Endothelial cell of umbilical vein (primary cell): ENCODE measurements around the gene MAGI1.

Experiments used
- CTCF ChIP-seq, 2 donors: IDR thresholded peaks; 1 replicate in 1 of 2; 2 replicates in 1 of 2; pipeline ENCODE4 v1.5.1; 2011; ENCODE audit warnings: low read length in 2 of 2, mild to moderate bottlenecking in 2 of 2, moderate library complexity in 2 of 2, control low read depth in 1 of 2, inconsistent platforms in 1 of 2, low read depth in 1 of 2; ENCODE audit not compliant: insufficient read depth in 1 of 2; ENCODE audit errors: extremely low read depth in 1 of 2
- EZH2 ChIP-seq: IDR thresholded peaks from 2 replicates; pipeline ENCODE4 v1.6.1; 2012; ENCODE audit warnings: borderline replicate concordance, low read depth, mild to moderate bottlenecking, moderate library complexity, low read length, inconsistent platforms; ENCODE audit not compliant: severe bottlenecking
- MAX ChIP-seq: IDR thresholded peaks from 2 replicates; pipeline ENCODE4 v1.6.1; 2011; ENCODE audit not compliant: insufficient read depth, insufficient read length
- POLR2A ChIP-seq: IDR thresholded peaks from 2 replicates; pipeline ENCODE4 v1.6.1; 2012; ENCODE audit warnings: low read depth, mild to moderate bottlenecking, control low read depth, low read length

- TF ChIP-seq EZH2 (no peak), MAX (no peak), POLR2A (no peak), CTCF (IDR thresholded peaks at IDR 0.05; ENCODE audit: extremely low read depth in 1 of 2, insufficient read depth in 1 of 2, low read depth in 1 of 2, low read length in 2 of 2) (no peak)
Observed at GRCh38 chr3:65739901-65740541, 298.7 kb downstream of the MAGI1 start.
